NCI-H1436 (cell line): ENCODE measurements around the gene AP2A2.
"Not testable (repeated sequence)": the region's sequence is repeated elsewhere in the genome, so short reads cannot be mapped to it uniquely, and the experiment has no call there.

Source experiments
- DNase-seq: peaks from one replicate; lab custom pipeline; 2025; lab: John Stamatoyannopoulos, UW

The AP2A2 gene

DNA sequence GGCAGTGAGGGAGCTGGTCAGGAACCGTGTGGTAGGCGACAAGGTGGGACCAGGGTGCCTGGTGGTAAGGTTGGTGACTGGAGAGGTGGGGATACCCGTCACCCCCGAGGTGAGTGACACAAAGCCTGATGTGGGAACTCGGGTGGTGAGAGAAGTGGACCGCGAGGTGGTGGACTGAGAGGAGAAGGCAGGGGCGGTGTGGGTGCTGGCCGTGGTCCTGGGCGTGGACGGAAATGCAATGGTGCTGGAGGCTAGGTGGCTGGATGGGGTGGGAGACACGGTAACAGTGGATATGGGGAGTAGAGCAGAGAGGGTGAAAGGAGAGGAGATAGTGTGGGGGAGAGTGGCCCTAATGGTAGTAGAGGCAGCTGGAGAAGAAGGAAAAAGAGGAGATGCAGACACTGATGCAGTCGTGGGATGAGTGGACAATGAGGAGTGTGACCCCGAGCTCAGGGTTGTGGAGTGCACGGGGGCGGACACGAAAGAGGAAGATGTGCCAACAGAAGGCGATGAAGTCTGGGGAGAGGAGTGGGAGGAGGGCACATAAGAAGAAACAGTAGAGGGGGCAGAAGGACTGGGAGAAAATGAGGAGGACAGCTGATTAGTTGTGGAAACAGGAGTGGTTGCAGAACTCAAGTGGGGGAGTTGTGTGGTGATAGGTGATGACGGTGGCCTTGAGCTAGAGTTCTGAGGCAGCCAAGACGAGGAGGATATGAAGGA, 90.3 kb downstream of the AP2A2 start:
- no peak for DNase-seq

DNA sequence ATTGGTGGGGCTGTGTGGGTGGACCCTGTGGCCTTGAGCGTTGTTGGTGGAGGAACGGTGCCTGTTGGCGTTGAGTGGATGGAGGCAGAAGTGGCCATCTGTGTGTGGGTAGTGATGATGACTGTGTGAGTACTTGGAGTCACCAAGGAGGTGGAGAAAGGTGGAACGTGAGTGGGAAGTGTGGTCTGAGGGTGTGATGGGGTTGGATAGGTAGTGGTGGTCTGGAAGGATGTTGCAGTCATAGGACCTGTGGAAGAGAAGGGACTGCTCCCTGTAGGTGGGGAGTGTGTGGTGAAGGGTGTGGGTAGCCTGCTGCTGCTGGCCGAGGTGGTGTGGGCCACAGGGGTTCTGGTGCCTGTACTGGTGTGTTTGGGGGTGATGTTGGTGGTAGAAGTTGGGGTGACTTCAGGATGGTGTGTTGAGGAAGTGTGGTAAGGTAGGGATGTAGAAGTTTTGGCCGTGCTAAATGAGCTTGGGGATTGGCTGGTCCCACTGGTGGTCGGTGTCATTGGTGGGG, 91.0 kb downstream of the AP2A2 start:
- DNase-seq, result not testable (repeated sequence)

GRCh38 chr11:1017269-1018005, 91.8 kb downstream of the AP2A2 start:
- no peak for DNase-seq

DNA sequence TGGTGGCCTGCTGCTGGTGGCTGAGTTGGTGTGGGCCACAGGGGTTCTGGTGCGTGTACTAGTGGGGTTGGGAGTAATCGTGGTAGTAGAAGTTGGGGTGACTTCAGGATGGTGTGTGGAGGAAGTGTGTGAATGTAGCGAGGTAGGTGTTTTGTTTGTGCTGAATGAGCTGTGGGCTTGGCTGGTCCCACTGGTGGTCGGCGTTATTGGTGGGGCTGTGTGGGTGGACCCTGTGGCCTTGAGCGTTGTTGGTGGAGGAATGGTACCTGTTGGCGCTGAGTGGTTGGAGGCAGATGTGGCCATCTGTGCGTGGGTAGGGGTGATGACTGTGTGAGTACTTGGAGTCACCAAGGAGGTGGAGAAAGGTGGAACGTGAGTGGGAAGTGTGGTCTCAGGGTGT, 92.4 kb downstream of the AP2A2 start:
- DNase-seq, result no peak

- DNase-seq, result no peak
These were observed 93.7 kb downstream of the AP2A2 start for GRCh38 chr11:1019321-1019910.

- no peak for DNase-seq
These were observed 94.7 kb downstream of the AP2A2 start for GRCh38 chr11:1020211-1020905.

DNA sequence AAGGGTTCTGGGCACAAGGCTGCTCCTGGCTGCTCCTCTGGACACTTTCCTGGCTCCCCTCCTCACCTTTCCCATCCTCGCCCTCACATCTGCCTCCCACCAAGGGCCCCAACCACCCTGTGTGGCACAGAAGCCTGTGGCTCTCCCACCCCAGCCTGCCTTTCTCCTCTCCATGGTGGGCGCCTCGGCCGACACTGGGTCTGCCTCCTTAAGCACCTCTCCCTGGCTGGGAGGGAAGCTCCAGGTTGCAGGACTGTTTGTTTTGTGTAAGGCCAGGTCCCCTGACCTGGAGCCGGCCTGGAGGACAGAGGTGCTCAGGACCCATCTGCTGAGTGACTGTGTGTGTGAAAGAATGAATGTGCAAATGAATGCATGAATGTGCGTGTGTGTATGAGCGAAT, 96.7 kb downstream of the AP2A2 start:
- DNase-seq, result no peak

GRCh38 chr11:1022908-1023810, 97.5 kb downstream of the AP2A2 start:
- DNase-seq, result no peak

DNA sequence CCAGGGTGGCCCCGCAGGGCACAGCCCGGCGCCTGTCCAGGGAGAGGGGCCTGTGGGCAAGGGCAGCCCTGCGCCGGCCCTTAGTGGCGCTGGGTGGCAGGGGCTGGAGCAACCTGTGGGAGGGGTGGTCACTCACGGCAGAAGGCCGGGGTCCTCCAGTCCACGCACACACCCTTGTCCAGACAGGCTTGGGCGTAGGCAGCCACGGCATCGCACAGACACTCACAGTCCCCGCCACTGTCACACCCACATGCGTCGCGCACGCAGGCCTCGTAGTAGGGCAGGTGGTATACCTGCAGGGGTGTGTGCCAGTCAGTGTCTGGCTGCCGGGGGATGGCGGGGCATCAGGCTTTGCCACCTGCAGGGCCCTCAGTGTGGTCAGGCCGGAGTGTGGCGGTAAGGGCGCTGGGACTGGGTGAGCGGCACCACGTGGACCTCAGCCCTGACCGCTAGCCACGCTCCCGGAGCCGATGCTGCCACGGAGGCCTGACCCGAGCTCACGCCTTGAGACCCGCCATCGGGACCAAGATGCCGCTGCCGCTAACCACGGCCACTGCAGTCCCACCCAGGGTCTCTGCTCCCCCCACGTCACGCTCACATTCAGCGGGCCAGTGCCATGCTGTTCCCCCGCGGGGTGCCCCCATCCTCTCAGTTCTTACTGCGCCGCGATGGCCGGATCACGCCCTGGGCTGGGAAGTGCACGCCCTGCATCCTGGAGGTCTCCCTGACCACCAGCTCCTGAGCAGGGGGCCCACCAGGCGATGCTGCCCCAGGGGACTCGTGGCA, 98.3 kb downstream of the AP2A2 start:
- DNase-seq, result no peak

DNA sequence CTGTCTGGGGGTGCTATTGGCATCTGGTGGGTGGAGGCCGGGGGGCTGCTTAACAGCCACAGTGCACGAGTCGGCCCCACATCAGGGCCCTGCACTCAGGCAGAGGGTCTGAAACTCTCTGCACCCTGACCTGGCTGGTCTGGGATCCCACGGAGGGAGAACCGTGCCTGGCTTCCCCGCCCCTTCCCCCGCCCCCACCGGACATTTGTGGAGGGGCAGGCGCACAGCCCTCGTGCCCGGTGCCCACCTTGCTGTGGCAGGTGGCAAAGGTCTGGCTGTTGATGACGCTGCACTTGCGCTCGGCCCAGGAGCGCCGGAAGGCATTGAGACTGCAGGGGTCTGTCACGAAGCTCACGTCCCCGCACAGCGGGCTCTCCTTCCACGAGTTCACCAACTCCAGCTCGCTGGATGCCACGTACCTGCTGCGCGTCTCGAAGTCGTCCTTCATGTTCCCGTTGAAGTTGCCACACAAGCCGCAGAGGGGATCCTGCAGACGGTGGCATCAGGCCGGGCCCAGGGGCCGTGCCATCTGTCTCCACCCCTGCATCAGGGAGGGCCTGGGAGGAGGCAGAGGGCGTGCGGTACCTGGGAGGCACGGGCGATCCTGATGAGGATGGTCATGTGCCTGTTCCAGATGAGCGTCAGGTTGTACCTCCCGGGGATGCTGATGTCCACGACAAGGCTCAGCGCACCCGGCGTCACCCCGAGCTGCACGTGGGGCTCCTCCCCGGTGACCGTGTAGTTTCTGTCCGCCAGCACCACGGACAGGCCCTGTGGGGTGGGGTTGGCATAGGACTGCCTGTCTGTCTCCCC, 99.1 kb downstream of the AP2A2 start:
- DNase-seq, result no peak

GRCh38 chr11:1025410-1026162, 99.9 kb downstream of the AP2A2 start:
- no peak for DNase-seq

DNA sequence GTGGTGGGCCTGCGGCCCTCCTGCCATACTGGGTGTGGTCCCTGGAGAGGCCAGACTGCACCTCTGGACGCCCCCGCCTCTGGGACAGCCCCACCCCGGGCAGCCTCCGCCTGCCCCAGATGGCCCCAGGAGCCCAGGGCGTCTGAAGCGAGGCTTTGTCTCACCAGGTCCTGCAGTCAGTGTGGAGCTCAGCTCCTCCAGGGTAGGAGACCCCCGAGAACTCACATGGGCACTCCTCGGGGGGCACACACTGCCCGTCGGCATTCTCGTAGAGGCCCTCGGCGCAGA, 100.4 kb downstream of the AP2A2 start:
- DNase-seq, result no peak

DNA sequence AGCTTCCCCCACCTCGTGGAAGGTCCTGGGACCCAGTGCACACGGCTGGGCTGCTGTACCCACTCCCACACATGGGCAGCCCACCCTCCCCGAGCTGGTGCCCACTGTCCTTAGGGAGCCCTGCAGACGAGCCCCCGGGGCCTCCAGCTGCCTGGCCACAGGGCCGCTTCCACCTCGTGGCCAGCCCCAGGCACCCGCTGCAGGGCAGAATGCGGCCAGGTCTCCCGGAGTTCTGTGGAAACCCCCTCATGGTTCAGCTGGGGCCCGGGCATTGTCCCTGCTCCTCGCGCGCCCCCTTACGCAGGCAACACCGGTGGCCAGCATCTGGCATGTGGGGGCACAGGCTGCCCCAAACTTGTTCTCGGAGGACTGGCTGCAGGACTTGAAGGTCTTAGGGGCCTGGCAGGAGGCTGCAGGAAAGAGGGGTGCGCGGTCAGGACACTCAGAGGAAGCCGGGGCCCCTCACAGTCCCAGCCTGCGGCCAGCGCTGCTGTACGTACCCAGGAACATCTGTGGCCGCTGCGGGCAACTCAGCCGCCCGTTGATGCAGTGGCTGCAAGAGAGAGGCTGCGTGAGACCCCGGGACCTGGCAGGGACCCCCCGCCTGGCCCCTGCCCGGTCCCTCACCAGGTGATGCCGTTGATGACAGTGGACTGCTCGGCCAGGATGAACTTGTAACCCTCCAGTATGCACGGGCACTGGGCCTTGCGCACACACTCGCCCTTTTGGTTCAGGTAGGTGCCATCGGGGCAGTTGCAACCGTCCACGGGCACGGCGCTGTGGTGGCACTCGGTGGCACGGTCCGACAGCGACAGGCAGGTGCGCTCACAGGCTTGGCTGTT, 101.2 kb downstream of the AP2A2 start:
- no peak for DNase-seq

GRCh38 chr11:1027483-1028290, 102.0 kb downstream of the AP2A2 start:
- no peak for DNase-seq

DNA sequence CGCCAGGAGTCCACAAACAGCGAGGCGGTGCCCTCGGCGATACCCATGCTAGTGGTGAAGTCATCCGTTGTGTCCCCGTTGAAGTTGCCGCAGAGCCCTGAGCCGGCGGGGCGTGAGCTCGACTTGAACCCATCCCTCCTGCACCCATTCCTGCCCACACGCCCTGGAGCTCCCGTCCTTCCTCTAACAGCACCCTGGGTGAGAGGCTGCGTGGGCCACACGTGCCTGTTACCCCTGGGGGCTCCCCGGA, 102.5 kb downstream of the AP2A2 start:
- DNase-seq, result no peak

- DNase-seq, result no peak
These were observed 102.9 kb downstream of the AP2A2 start for GRCh38 chr11:1028616-1029015.

DNA sequence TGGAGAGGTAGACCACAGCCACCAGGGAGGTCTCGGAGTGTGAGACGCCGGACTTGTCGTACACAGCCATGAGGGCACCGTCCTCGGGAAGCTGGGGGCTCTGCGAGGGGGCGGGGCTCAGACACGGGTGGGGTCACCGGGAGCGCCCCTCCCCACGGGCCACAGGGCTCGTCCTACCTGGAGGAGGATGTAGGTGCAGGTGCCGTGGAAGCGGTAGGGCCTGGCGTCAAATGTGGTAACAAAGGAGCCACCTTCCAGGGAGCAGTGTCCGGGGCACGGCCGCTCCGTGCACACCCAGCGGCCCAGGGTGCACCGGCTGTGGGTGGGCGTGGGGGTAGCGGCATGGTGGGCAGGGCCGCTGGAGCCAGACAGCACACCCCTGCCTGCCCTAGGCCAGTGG, 103.4 kb downstream of the AP2A2 start:
- DNase-seq, result no peak

- DNase-seq, result no peak
These were observed 104.0 kb downstream of the AP2A2 start for GRCh38 chr11:1029654-1030053.
